ENCODE data around the gene PAX4. TPM values are rescaled to one million over a fixed set of nuclear protein-coding genes. Genes with fewer than 3 reads are reported as not detected.
A peak's percentile ranks its signal among the peaks of the same experiment; 100 is the strongest.

The PAX4 gene, protein sequence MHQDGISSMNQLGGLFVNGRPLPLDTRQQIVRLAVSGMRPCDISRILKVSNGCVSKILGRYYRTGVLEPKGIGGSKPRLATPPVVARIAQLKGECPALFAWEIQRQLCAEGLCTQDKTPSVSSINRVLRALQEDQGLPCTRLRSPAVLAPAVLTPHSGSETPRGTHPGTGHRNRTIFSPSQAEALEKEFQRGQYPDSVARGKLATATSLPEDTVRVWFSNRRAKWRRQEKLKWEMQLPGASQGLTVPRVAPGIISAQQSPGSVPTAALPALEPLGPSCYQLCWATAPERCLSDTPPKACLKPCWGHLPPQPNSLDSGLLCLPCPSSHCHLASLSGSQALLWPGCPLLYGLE
- 2.6 and 4.1 TPM in 2 replicates for polyA plus RNA-seq (2014; cell fraction: cytosol; rRNA removed)
- 3.5 and 9.6 TPM in 2 replicates for polyA plus RNA-seq (2014; cell fraction: nucleus; rRNA removed)

DNA sequence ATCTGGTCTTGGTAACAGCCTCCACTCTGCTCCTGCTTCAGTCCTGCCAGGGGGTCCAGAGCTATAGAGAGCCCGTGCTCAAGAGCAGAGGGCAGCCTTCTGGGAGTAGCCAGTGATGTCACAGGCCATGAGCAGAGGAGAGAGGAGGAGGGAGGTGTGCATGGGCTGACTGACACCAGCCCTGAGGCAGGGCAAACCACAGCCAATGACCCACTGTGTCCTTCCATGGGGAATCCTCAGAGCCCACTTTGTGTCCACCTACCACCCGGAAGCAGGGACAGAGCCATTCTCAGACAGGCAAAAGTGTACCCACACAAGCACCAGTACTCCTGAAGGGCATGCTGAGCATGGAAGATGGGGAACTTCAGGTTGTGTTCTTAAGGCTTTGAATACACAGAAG lies at the start of gene PAX4:
TSS of gene PAX4 (minus strand) at position 101 of the 400 bp plus-strand sequence. CDS start 2,214 bp downstream, outside the sequence.
- DNase-seq (ENCODE audit: low spot score): no peak

DNA sequence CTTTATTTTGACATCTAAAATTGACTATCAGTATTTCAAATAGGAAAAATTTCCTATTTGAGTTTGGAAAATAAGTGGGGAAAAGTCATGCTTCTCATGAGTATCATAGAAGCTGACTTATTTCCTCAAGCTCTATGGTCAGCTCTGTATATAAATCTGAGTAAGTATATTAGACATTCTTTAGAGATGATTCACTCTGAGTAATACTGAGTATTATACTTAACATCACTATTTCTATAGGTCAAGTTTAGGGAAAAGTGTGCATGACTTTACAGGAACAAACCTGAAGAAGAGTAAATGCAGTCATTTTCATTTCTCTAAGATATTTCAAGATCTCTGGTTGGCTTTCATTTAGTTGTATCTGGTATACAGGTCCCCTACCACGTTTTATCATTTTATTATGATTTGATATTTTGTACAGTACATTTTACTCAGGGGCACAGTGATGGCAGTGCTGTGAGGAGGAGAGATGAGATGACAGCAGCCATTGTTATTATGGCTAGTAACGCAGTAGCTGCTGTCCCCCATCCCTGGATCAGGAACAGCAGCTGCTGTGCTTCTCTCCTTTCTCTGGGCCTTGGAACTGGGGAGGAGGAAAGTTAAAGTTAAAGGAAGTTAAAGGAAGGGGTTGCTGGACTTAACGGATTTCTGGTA lies 49.2 kb upstream of the PAX4 start:
- DNase-seq (ENCODE audit: low spot score): no peak

DNA sequence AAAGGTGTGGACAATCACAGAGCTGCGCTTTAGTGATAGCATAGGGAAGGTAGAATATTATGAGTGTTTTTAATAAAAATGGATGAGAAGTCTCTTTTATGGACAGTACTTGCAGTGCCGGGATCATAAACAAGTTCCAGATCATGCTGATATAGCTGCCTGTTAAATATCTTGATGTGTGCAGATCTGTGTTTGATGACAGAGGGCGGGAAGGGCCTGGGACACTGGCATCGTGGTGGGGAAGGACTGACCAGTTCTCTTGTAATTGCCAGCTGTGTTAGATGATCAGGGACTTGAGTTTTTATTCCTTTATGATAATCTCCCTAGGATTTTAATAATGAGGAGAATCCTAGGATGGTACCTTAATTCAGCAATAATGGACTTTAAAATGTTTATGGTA lies 48.7 kb upstream of the PAX4 start:
- DNase-seq (ENCODE audit: low spot score): no peak

DNA sequence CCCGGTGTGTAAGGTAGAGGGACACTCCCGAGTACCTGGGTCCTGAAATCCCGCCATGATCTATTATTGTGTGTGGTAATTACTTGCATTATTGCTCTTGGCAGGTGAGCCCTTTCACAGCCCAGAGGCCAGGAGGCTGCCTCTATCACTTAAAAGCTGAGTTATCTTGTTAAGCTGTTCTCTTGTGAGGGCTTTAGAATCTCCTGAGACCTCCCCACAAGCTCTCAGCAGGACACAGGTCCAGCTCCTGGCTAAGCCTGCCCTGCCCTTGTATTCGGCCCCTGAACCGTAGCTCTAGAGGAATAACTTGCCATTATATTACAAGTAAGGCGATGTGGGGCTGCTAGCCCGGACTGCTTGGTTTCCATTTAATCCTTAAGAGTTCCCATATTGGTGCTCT lies 48.0 kb upstream of the PAX4 start:
- no peak for DNase-seq (ENCODE audit: low spot score)

DNA sequence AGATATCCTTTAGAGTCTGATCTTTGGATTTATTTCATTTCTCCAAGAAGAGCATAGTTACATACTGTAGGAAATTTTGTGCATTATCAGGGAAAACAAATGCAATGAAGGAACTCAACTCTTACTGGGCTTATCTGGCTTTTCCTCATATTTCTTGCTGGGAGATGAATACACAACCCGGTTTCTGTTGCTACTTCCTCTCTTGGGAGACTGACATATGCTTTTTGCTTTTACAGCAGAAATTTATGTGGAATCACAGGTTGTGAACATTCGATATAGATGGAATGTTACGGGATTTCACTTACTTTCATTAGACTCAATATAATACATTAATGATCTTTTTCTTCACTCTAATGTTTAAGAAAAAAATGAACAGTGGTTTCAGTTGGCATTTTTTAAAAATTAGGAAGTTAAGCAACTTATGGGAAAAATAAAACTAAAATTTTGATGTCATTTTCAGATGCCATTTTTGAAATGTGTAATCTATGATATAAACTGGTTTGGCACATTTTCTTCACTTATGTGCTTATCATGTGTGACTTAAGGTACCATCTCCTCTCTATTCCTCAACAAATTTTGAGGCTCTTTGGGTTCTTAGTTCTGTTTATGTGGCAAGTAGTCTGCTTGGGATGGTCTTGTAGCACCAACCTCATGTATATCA lies 41.2 kb upstream of the PAX4 start:
- DNase-seq (ENCODE audit: low spot score): no peak

DNA sequence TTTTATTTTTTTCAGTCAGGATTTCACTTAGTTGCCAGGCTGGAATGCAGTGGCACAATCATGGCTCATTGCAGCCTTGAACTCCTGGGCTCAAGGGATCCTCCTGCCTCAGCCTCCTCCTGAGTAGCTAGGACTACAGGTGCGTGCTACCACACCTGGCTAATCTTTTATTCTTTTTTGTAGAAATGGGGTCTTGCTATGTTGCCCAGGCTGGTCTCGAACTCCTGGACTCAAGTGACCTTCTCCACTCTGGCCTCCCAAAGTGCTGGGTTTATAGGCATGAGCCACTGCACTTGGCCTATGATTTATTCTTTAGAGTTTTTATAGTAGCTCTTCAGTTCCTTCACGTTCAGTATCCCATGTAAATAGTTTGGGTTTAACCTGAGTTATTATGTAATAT lies 39.6 kb upstream of the PAX4 start:
- no peak for DNase-seq (ENCODE audit: low spot score)

DNA sequence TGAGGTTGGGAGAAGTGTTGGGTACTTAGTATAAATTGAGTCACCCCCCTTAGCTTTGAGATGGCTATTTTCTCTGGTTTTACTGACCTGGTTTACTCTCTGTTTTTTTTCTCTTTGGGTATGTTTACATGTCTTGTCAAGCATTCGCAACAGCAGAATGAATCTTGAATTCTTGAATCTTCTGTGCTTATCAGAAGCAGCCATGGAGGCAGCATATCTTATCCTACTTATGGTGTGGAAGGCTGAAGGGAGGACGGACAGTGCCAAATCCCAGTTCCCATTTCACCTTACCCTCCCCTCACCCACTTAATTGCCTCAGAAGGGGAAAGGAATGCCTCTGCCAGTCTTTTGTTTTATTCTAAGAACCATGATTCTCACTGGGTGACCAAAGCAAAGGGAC lies 37.8 kb upstream of the PAX4 start:
- DNase-seq (ENCODE audit: low spot score): no peak

DNA sequence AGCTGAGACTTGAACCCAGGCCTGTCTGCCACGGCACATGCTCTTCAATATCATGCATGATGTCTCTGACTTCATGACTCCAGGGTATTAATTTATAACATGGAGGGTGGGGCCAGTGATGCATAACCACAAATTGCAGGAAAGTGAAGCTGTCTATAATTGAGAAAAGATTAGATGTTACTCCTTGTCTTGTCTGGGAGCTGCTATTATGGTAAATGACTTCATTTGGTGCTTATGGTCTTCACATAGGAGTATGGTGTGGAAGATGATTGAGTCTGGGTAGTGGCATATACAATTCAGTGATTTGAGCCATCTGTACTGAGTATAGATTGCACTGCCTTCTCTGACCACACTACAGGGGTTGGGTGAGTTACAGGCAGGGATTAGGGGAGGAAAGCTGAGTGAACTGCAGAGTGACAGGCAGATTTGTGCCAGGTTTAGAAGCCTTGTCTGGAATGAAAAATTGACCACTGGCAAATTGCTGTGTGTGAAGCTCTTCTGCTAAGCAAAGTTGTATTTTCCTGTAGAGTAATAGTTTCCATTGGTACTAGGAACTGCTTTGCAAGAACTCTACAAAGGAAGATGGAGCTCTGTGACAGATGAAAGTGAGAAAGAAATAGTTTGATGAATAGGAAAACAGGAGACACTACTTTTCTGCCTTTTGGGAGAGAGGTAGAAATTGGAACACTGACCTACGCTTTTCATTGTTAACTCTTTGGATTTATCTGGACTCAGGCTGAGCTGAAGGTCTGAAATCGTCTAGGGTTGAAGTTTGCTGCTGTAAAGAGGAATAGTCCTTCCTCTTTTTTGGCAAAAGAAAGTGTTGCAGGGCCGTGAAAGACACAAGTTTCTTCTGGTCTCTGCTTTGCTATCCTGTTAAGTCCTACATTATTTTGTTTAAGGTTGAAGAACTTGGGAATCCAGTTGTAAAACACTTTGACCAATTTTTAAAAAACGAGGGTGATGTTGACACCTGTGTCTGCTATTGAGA lies 36.8 kb upstream of the PAX4 start:
- DNase-seq (ENCODE audit: low spot score): no peak

DNA sequence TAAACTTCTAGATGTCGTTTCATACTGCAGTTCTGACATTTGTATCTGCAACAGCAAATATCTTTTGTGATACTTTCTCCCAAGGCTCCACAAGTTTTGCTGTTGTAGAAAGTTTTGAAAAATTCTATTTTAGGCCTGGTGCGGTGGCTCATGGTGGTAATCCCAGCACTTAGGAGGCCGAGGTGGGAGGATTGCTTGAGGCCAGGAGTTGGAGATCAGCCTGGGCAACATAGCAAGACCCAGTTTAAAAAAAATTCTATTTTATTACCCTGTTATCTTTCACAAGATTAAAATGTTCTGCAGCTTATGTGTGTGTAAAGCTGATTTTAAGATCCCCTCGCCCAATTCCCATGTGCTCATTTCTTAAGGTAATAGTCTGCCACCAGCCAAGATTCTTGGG lies 35.5 kb upstream of the PAX4 start:
- no peak for DNase-seq (ENCODE audit: low spot score)

DNA sequence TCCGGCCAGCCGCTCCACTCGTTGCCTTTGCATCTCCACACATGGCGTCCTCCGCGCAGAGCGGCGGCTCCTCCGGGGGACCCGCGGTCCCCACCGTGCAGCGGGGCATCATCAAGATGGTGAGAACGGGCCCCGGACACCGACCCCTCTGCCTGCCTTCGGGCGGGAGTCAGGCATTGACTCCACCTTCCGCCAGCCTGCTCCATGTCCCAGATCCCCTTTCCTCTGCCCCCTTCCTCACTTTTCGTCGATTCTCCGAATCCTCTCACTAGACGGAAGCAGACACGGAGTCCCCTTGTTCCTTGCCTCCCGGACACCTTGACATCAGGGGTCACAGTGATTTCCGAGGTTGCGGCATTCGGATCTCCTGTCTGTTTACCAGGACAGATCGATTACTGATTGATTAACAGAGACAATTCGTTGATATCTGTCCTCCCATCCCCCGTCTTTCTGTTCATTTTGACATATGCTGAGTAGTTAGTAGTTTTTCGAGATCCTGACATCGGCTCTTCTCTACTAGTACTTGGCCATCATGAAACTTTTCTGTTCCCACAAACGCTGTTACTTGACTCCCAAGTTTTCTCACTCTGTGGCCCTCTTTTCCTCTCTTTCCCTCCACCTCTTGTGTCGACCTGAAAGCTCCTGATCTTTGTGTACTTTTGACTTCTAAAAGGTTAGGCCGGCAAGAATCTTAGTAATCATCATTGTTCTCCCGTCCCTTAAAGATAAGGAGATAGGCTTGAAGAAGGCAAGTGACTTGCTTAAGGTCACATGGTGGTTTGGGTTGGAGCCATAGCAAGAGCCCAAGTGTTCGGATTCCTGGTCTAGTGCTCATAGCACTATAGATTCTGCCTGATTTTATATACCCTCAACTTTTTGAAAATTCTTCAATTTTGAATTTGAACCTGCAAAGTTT lies 34.6 kb upstream of the PAX4 start:
- DNase-seq (ENCODE audit: low spot score): no peak

DNA sequence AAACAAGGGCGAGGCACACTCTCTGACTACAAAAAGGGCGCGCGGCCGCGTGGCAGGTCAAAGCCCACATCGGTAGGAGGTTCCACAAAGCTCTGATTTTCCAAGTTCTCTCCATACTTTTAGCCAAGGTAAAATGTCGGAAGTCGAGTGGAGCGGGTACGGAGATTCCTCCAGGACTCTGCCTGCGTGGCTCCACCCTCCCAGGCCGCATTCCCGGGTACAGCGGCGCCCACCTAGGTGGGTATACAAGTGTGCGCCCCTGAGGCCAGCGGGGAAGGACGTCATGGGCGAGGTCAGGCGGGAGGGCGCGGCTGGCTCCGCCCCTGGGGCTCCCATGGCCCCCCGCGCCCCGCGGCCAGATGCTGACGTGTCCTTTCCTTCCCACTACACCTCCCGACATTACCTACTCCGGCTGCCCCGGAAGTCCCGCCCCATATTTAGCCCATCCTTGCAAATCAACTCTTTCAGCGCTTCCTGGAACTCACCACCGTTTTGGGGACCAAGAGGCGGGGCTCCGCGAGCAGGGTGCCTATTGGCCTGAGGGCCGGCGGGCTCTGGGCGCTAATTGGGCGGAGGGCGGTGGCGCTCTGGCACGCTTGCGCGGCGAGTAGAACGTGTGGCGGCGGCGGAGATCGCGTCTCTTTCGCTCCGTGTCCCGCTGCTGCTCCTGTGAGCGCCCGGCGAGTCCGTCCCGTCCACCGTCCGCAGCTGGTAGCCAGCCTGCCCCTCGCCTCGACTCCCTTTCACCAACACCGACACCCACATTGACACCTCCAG lies 33.8 kb upstream of the PAX4 start, which contains the start of gene SND1:
TSS of gene SND1 (plus strand) at position 639 of the 777 bp plus-strand sequence. CDS start 180 bp downstream, outside the sequence.
- DNase-seq (ENCODE audit: low spot score): peak; percentile 100

DNA sequence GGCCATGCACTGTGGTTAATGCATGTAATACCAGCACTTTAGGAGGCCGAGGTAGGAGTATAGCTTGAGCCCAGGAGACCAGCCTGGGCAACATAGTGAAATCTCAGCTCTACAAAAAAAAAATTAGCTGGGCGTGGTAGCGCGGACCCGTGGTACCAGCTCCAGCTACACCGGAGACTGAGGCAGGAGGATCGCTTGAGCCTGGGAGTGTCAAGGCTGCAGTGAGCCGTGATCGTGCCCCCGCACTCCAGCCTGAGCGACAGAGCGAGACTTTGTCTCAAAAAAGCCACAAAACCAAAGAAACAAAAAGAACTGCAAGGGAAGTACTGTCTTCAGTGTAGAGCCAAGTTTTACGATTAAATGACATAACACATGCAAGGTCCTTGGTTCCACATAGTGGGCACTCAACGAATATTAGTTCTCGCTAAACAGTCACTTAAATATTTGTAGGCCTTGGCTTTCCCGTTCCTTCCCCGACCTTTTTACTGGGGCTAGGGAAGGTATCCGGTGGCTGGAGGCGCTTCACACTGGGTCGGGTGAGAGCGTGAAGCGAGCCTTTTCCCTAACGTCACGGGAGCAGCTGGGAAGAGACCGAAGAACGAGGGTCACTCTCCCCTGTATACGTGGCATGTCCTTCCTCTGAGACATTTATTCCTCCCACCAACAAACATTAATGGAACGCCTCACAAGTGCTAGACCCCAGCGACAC lies 33.1 kb upstream of the PAX4 start:
- DNase-seq (ENCODE audit: low spot score): no peak

DNA sequence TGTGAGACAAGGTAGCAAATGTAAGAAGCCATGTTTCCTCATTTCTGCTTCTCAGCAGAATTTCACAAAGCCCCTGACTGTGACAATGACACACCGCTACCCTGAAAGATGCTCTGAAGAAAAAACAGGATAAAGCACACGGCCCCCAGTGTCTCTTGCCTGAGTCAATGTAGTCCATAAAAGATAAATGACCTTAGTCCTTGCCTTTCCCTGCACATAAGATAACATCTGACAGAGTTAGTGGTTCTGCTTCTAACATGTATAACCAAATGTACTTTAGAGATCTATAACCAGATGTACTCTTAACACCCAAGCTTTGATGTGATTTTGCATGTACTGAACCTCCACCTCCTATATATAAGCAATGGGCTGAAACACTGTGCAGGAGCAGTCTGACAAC lies 31.0 kb upstream of the PAX4 start:
- peak; percentile 81 for DNase-seq (ENCODE audit: low spot score)

DNA sequence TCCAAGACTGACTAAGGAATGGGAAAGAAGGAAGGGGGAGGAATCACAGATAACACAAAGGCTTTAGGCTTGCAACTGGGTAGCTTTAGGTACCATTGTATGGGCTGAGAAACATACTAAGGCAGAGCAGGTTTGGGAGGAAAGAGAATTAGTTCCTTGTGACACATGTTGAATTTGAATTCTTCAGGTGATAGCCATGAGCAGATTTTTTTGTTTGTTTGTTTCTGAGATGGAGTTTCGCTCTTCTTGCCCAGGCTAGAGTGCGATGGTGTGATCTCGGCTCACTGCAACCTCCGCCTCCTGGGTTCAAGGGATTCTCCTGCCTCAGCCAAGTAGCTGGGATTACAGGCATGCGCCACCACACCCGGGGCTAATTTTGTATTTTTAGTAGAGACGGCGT lies 29.7 kb upstream of the PAX4 start:
- DNase-seq (ENCODE audit: low spot score): no peak

DNA sequence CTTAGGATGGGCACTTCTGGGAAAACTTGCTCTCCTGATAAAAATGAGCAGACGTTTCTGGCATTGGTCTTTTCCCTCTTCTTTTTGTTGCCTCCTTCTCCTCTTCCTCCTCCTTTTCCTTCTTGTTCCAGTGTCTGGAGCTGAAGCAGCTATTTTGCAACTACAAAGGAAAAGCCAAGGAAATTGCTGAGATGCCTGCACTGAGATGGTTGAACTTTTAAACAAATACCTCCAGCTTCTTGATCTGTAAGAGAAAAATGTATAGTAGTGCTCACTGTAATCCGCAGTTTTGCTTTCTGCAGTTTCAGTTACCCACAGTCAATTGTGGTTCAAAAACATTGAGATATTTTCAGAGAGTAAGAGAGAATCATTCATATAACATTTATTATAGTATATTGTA lies 26.5 kb upstream of the PAX4 start:
- no peak for DNase-seq (ENCODE audit: low spot score)

DNA sequence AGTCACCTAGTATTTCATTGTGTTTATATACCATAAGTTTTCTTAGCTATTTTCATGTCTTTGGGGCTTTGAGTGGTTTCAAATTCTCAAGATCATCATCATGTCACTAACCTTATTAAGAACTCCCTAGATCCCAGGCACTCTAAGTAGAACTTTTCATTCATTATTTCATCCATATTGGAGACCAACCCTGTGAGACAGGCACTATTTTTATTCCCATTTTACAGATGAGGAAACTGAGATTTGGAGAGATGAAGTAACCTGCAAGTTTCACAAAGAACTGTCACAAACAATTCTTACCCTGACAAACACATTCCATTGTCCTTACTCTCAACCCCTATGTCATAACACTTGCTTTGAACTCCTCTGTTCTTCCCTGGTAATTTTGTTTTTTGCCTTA lies 20.3 kb upstream of the PAX4 start:
- no peak for DNase-seq (ENCODE audit: low spot score)

DNA sequence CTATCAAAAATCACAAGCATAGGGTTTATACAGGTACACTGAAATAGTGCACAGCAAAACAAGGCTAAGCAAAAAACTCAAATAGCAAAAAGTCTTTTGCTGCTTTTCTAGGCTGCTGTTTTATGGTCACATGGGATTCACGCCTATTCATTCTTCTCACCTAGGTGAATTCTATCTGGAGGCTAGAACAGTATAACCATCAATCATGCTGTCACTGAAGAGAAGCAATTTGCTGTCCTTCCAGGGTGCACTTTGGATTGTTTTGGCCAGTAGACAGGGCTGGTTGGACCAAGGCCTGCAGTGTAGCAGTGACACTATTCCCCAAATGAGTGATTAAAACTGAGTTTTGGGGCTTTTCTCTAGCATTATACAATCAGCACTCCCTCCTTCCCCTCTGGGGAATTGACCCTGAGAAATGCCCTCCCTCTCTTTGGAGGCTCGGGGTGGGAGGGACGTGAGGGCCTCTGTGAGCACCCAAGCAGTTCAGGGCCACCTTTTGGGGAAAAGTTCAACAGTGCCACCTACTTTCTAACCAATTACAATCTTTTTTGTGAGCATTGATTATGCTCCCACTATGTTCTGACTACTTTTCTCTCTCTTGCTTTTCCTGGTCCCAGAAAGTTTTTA lies 17.8 kb upstream of the PAX4 start:
- no peak for DNase-seq (ENCODE audit: low spot score)

DNA sequence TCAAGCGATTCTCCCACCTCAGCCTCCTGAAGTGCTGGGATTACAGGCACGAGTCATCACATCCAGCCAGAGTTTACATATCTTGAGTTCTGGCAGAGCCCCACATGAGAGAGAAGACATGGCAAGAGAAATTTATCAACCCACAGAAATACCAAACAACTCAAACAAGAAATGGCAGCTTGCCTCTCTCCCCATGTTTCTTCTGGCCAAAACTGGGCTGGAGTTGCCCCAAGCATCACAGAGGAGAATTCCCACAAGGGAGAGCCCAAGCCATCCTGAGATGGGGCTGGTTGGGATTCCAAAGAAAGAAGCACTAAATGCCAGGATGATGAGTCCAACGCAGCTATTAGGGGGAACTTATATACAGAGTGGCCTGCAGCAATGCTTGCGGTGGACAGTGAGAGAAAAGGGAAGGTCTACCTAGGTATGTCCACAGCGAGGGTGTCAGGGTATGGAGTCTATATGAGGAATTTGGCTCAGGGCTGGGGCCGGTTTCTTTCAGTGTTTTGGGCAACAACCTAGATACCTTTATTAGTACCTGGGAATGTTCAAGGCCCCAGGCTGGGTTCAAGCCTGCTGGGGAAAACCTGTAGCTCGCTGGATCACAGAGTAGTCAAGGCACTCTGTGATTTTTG lies 14.5 kb upstream of the PAX4 start:
- no peak for DNase-seq (ENCODE audit: low spot score)

Measured in SK-N-DZ (cell line).